Measurements from ENCODE around the gene COL15A1. TPM values are rescaled to one million over a fixed set of nuclear protein-coding genes. Genes with fewer than 3 reads are reported as not detected.

The COL15A1 gene
- total RNA-seq, 1 experiment from 2014 or later = not detected

GRCh38 chr9:99034149-99034548, 90.4 kb downstream of the COL15A1 start:
- DNase-seq (ENCODE audit: low spot score) = no peak

GRCh38 chr9:99035313-99035712, 91.6 kb downstream of the COL15A1 start:
- no peak for DNase-seq (ENCODE audit: low spot score)

DNA sequence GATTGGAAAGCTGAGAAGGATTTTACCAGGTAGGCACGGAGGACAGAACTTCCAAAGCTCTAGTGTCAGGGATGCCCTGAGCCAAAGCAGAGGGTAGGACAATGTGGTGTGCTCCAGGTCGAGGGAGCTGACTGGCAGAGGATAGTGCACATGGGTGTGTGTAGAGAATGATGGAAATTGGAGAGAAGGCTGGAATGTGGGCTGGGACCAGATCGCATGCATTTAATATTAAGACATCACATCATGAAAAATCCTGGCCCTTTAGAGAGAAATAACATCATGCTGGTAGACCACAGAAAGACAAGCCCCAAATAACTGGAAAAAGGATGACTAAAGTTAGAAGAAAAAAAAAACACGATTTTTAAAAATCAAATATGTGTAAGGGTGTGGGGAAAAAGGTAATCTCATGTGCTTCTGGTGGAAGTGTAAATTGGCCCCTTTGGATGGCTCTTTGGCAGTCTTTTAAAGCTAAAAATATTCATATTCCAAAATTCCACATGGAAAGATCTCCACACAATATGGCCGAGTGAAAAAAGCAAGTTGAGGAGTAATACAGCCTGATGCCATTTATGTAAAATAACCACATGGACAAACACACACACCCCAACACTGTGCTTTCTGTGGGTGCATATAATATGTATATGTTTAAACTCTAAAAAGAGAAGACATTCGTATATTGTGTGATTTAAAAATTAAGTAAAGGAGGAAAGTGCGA, 94.2 kb downstream of the COL15A1 start:
- no peak for DNase-seq (ENCODE audit: low spot score)

DNA sequence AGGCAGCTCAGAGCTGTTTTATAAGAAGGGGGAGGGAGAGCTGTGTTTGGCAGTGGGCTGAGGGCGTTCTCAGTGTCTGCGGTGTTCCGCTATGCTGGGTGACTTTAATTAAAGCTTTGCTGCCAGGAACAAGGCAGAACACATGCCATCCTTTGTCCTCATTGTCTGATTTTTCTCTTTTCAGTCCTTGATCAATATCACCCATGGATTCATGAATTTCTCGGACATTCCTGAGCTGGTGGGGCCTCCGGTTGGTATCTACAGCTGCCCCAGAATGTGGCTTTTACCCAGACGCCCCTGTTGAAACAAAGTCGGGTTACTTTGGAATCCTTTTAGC, 94.7 kb downstream of the COL15A1 start:
- no peak for DNase-seq (ENCODE audit: low spot score)

- DNase-seq (ENCODE audit: low spot score) = no peak
Measured at GRCh38 chr9:99039505-99040182, 95.9 kb downstream of the COL15A1 start.

DNA sequence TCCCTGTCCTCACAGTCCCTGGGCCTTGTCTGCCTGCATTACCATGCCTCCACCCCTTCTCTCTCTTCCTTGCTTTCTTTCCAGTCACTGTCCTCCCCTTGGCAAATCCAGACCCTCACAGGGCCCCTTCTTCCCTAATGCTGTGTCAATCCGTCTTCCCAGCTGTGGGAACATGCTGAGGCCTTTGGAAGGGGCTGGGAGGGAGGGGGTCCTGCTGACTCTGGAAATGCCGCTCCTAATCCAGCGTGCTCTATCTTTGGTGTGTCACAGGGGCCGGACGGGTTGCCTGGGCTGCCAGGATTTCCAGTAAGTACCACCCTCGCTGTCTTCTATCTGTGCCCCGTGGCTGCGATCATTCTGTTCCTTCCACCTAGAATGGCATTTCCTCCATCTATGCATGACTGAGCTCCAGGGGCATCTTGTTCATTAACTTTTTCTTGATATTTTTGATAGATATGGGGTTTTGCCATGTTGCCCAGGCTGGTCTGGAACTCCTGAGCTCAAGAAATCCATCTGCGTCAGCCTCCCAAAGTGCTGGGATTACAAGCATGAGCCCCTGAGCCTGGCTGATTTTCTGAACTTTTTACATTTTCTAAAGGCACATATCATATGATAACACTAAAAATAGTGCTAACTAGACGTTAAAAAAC, 96.7 kb downstream of the COL15A1 start:
- DNase-seq (ENCODE audit: low spot score) = no peak

DNA sequence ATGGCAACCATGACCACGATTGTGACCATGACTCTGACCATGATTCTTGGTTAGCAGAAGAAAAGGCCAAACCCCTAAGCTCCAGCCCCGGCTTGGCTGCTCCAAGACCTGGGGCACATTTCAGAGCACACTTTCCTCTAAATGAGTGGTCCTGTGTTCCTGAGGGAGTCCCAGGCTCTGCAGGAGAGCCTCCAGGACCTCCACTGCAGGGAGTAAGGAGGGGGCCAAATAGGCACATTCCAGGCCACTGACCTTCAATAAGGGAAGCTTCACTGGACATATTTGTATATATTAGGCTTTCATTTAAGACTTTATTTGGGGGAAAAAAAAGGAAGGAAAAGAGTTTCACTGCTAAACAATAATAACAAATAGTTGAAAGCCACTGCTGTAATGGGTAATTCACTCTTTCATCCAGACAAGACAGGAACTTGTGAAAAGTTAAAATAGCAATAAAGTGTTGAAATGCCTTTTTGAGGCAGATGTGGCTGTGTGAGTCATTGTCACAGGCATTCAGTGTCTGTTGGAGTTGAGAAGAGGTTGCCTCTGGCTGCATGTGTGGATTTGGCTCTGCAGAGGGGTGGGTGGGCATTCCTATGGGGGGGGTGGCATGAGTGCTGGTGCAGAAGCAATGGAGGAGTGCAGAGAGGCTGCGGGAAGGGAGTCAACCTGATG, 97.3 kb downstream of the COL15A1 start:
- DNase-seq (ENCODE audit: low spot score) = no peak

DNA sequence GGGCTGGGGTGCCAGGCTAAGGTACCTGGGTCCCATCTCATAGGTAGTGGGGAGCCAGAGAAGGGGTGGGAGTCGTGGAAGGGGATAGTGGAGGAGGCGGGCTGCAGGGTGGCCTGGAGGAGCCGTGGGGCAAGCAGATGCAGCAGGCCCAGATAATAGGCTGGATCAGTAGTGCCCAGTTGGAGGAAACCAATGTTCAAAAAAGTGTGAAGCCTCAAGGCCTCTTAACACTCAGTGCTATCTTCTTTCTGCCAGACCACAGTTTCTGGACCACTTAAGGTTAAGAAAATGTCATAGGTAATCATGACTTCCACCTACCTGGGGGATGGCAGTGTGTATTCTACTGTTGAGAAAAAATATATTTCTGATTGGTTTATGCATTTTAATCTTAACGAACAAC, 97.9 kb downstream of the COL15A1 start:
- no peak for DNase-seq (ENCODE audit: low spot score)

- DNase-seq (ENCODE audit: low spot score) = no peak
Measured at GRCh38 chr9:99042620-99043019, 98.9 kb downstream of the COL15A1 start.

DNA sequence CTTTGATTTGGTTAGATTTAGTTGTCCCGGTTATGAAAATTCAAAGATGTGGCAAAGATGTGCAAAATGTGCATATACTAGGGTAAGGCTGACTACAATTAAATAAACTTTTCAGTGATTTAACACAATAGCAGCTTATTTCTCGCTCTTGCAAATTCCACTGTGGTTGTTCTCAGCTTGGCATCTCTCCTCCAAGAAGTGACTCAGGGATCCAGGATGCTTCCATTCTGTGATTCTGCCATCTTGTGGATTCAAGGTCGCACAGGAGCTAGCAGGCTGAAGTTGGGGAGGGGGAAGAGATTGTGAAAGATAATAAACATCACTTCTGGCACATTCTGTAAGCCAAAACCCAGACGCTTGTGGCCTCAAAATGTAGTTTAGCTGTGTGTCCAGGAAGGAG, 101.1 kb downstream of the COL15A1 start:
- DNase-seq (ENCODE audit: low spot score) = no peak

DNA sequence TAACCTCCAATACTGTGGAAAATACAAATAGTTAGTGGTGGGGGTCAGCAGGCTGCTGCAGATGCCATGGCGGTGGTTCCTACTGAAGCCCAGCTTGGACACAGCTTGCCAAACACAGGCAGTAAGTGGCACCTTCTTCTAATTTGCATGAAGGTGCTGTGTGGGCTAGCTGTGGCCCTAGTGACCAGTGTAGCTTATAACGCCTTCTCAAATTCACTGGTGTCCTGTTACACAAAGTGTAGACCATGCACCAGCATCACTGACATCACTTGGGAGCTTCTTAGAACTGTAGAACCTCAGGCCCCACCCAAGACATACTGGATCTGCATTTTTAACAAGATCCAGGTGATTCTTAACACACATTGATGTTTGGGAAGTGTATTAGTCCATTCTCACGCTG, 102.4 kb downstream of the COL15A1 start:
- no peak for DNase-seq (ENCODE audit: low spot score)

- DNase-seq (ENCODE audit: low spot score) = no peak
Measured at GRCh38 chr9:99046542-99047071, 102.9 kb downstream of the COL15A1 start.

DNA sequence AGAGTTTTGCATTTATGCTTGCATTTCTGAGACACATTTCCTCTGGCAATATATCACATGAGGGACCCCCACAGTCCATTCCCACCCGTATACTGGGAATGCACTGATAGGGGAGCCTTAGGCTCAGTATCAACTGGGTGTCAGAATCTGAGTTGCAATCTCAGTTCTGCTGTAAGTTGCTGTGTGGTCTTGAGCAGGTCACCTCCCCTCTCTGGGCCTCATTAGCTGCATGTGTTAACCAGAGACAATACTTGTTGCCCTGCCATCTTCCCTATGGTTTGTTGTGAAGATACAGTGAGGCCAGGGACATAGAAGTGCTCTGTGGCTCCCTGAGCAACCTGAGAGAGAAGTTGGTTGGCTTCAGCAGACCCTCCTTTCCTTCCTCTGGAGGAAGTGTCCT, 105.5 kb downstream of the COL15A1 start:
- DNase-seq (ENCODE audit: low spot score) = no peak

GRCh38 chr9:99049641-99050040, 105.9 kb downstream of the COL15A1 start:
- DNase-seq (ENCODE audit: low spot score) = no peak

DNA sequence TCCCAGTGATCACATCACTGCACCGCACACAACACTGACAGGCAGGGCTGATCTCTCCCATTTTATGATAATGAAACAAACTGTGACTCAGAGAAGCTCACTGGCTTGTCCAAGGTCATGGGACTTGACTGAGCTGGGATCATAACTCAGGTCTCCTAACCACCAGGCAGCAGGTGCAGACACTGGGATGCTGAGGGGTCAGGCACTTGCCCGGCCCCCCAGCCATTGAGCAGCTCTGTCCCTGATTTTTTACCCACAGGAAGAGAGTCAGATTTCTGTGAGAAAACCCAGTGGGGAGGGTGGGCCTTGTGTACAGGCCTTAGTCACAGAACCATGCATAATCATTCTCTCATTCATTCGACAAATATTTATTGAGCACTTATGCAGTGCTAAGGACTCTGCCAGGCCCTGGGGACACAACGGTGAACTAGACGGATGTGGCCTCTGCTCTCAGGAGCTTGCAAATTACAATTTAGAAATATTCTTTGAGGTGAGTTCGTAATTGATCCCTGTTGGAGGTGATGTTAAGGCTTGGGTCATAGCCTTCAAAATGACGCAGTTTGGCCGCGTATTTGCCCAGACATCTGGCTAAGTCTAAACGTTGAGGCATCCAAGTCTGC, 106.7 kb downstream of the COL15A1 start:
- no peak for DNase-seq (ENCODE audit: low spot score)

- DNase-seq (ENCODE audit: low spot score) = no peak
Measured at GRCh38 chr9:99050924-99051323, 107.2 kb downstream of the COL15A1 start.

DNA sequence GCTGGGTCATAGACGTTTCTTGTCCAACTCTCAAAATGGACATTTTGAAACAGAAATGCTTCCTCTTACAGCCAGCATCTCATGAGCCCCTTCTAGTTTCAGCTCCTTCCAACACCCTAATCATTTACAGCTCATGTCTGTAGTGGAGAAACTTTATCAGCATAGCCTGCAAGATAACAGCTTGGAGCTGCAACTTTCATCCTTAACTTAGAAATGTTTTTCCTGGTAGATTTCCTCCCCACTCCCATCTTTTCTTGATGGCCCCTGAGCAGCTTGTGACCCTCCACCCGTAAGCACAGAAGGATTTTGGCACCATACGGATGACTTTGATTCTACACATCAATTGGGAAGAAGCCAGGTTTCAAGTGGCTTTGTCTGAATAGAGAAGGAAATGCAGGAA, 107.7 kb downstream of the COL15A1 start:
- no peak for DNase-seq (ENCODE audit: low spot score)

DNA sequence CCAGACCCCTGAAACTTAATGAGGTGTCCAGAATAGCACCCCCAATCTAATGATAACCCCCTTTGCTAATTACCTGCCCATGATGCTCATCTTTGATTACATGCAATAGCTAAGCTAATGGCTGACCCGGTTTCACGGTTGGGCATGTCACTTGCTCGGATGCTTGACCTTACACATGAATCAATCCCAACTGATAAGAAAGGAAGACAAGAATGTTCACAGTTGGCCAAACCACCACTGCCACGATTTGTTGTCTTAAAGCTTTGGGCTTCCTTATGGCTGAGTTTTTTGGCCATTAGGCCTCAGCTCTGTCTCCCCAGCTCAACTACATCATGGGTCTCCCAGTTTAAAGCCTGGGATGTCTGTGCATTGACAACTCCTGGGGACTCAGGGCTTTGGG, 108.1 kb downstream of the COL15A1 start:
- DNase-seq (ENCODE audit: low spot score) = no peak

GRCh38 chr9:99052815-99053715, 109.4 kb downstream of the COL15A1 start:
- DNase-seq (ENCODE audit: low spot score) = no peak

DNA sequence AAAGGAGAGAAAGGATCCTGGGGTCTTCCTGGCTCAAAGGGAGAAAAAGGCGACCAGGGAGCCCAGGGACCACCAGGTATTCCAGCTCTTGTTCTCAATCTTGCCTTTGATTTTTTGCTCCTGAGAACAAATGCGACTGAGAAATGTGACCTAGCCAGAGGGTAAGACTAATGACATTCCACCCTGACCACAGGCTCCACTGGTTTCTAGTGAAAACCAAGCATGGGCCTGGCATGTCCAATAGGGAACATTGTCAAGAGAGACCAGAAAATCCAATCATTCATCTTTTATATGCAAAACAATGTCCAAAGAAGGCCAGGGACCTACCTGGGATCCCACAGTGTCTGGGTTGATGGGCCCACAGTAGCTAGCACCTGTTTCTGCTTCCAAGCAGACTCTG, 110.9 kb downstream of the COL15A1 start:
- DNase-seq (ENCODE audit: low spot score) = no peak

DNA sequence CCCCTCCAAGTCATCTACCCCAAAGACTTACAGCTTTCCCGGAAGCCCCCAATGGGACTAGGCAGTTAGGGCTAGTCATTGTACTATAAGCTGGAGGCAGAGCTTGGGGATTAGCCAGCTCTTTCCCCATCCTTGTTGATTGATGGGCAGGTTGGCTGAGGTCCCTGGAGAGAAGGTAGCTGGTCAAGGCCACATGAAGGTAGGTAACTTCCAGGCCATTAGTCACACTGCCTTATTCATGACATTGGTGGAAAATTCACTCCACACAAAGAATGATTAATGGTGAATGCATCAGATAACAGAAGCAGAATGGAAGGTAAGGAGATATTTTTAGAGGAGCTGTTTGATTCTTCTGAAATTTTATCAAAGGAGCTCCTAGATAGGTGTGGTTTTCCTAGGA, 111.7 kb downstream of the COL15A1 start:
- DNase-seq (ENCODE audit: low spot score) = no peak
